Smooth muscle cell (in vitro differentiated cells): Measurements from ENCODE around the gene ARAP1. TPM values are rescaled to one million over a fixed set of nuclear protein-coding genes. Genes with fewer than 3 reads are reported as not detected.

Experiments used
- DNase-seq: peaks from one replicate; lab custom pipeline; 2025; ENCODE audit not compliant: unreplicated experiment; lab: John Stamatoyannopoulos, UW
- H2AFZ ChIP-seq: fragments of 200-600 bp; sonication (generic); 2 replicates; pipeline ENCODE4 v1.6.0; 2016; ENCODE audit warnings: antibody characterized with exemption, low read depth, mild to moderate bottlenecking
- H3F3A ChIP-seq: fragments of 200-600 bp; sonication (generic); 2 replicates; pipeline ENCODE4 v1.6.0; 2017; ENCODE audit warnings: antibody characterized with exemption, low read depth
- H3K27ac ChIP-seq: fragments of 200-600 bp; sonication (generic); 2 replicates; pipeline ENCODE4 v1.5.1; 2016; ENCODE audit warnings: low read depth, mild to moderate bottlenecking
- H3K27me3 ChIP-seq: fragments of 200-600 bp; sonication (generic); 2 replicates; pipeline ENCODE4 v1.6.1; 2016; ENCODE audit warnings: low read depth, mild to moderate bottlenecking
- H3K36me3 ChIP-seq: fragments of 200-600 bp; sonication (generic); 2 replicates; pipeline ENCODE4 v1.5.1; 2016; ENCODE audit warnings: low read depth
- H3K4me1 ChIP-seq: fragments of 200-600 bp; sonication (generic); 2 replicates; pipeline ENCODE4 v1.5.1; 2016; ENCODE audit warnings: low read depth
- H3K4me2 ChIP-seq: fragments of 200-600 bp; sonication (generic); 2 replicates; pipeline ENCODE4 v1.6.0; 2016; ENCODE audit warnings: mild to moderate bottlenecking
- H3K4me3 ChIP-seq: fragments of 200-600 bp; sonication (generic); 2 replicates; pipeline ENCODE4 v1.5.1; 2016; ENCODE audit warnings: mild to moderate bottlenecking
- H3K79me2 ChIP-seq: fragments of 200-600 bp; sonication (generic); 2 replicates; pipeline ENCODE4 v1.6.0; 2016; ENCODE audit warnings: low read depth, mild to moderate bottlenecking
- H3K9ac ChIP-seq: fragments of 200-600 bp; sonication (generic); 2 replicates; pipeline ENCODE4 v1.6.0; 2016; ENCODE audit warnings: low read depth
- H3K9me3 ChIP-seq: fragments of 200-600 bp; sonication (generic); replicated peaks from 2 replicates; pipeline ENCODE4 v1.5.1; 2016; ENCODE audit warnings: low read depth
- H4K20me1 ChIP-seq: fragments of 200-600 bp; sonication (generic); 2 replicates; pipeline ENCODE4 v1.6.0; 2016; ENCODE audit warnings: low read depth
- CTCF ChIP-seq: fragments of 200-600 bp; sonication (generic); IDR thresholded peaks from 2 replicates; pipeline ENCODE4 v1.5.1; 2017; ENCODE audit warnings: borderline replicate concordance, mild to moderate bottlenecking, antibody characterized with exemption; ENCODE audit not compliant: insufficient read depth, poor library complexity, severe bottlenecking
- WGBS: methylation state at CpG from one replicate; pipeline ENCODE4 v1.1.7; 2016; ENCODE audit warnings: low lambda C conversion rate; 5-methylcytosine and 5-hydroxymethylcytosine counted together
- polyA plus RNA-seq: library from polyadenylated mRNA; unstranded; fragments of >200 nt; fragmentation: Nextera tagmentation; extraction: Ambion mirVana; gene quantifications from 2 replicates; pipeline ENCODE4 v1.2.1, GENCODE V29; 2016
- total RNA-seq: library from RNA; depleted of rRNA; stranded (reverse); fragments of >200 nt; gene quantifications from 2 replicates; pipeline ENCODE4 v1.2.3, GENCODE V29; 2014

ARAP1 gene
- total and polyA plus RNA-seq, 2 experiments from 2014 or later, result 45.2 to 45.6 TPM

DNA sequence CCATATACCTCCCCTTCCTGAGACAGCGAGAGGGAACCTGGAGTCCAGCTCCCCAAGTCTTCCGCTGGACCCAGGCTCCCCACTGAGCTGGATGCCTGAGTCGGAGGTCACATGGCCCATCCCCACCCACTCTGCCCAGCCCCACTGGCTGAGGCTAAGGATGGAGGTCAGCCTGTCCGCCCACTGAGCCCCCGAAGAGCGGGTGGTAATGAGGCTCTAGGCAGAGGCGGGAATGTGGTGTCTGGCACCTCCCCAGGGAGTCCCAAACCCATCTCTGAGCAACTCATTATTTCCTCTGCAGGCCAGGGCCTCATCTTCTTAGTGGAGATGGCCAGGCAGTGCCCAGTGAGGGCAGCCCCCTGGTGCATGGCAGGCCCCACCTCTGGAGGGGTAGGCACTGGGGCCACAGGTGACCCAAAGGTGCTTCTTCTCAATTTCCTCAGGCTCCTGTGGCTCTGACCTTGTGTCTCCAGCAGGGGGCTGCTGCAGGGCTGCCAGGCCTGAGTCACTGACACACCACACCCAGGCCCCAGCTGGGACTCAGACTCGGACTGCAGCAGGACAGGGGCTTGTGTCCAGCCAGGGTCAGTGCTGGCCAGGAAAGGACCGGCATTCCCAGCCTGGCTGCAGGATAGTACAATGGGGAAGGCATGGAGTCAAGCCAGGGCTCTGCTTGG lies 67.8 kb downstream of the ARAP1 start:
- Histone ChIP-seq H3K9ac (no peak overlapping the region), H3K27me3 (no peaks in the 10 kb centered on the region), H4K20me1 (peaks cover 41% of the 10 kb centered on the region), H3K9me3 (no peaks in the 10 kb centered on the region), H3K36me3 (no peaks in the 10 kb centered on the region), H3K27ac (peak overlapping the region; percentile 84), H3K4me1 (peaks cover 6% of the 10 kb centered on the region), H3K4me3 (no peak overlapping the region), H2AFZ (no peak overlapping the region), H3K79me2 (no peaks in the 10 kb centered on the region), H3F3A (peaks cover 9% of the 10 kb centered on the region), H3K4me2 (peak overlapping the region; percentile 19)
- WGBS, result 49% methylated on average over 9 of the region's 9 CpGs
- peak; percentile 73 for TF ChIP-seq CTCF
- DNase-seq, result peak; percentile 12

DNA sequence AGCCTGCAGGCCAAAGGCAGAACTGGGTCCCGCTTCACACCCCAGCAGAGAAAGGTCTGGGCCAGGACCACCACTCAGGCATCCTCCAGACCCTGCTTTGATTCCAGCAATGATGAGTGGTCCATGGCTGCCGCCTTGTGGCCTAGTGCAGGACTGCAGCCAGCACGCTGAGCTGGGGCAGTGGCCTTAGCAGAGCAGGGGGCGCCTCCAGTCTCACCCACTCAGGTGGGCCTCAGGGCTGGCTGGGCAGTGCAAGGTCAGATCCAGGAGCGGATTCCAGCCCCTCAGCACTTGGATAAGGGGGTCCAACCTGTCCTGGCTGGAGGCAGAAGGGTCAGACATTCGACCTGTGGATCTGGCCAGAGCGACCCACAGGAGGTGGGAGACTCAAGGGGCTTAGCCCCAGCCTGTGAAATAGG lies 68.4 kb downstream of the ARAP1 start:
- Histone ChIP-seq H3F3A (peaks cover 9% of the 10 kb centered on the region), H3K9me3 (no peaks in the 10 kb centered on the region), H3K9ac (no peak overlapping the region), H3K79me2 (no peaks in the 10 kb centered on the region), H3K4me1 (peaks cover 6% of the 10 kb centered on the region), H3K4me2 (peak overlapping the region; percentile 19), H3K27me3 (no peaks in the 10 kb centered on the region), H3K27ac (no peak overlapping the region), H3K4me3 (no peak overlapping the region), H3K36me3 (no peaks in the 10 kb centered on the region), H2AFZ (no peak overlapping the region), H4K20me1 (peaks cover 41% of the 10 kb centered on the region)
- peak; percentile 84 for TF ChIP-seq CTCF
- WGBS, result 56% methylated on average over 7 of the region's 7 CpGs
- DNase-seq, result peak; percentile 24

GRCh38 chr11:72682858-72683243 lies 69.4 kb downstream of the ARAP1 start:
- H3K4me3 ChIP-seq, result no peak overlapping the region
- peaks cover 6% of the 10 kb centered on the region for H3K4me1 ChIP-seq
- H3K9ac ChIP-seq, result no peak overlapping the region
- no peaks in the 10 kb centered on the region for H3K36me3 ChIP-seq
- H3K4me2 ChIP-seq, result no peak overlapping the region
- no peak overlapping the region for H2AFZ ChIP-seq
- peaks cover 2% of the 10 kb centered on the region for H3K27me3 ChIP-seq
- peaks cover 9% of the 10 kb centered on the region for H3F3A ChIP-seq
- no peak for TF ChIP-seq CTCF
- DNase-seq, result no peak
- H4K20me1 ChIP-seq, result peaks cover 41% of the 10 kb centered on the region
- no peaks in the 10 kb centered on the region for H3K9me3 ChIP-seq
- H3K27ac ChIP-seq, result no peak overlapping the region
- no peaks in the 10 kb centered on the region for H3K79me2 ChIP-seq
- WGBS, result 95% methylated on average over 4 of the region's 4 CpGs
